WTC11 (cell line): ENCODE results near the gene PRRT1. TPM values are rescaled to one million over a fixed set of nuclear protein-coding genes. Genes with fewer than 3 reads are reported as not detected.

Experiments
- ATAC-seq: fragments of 200-7000 bp; cut with Tn5 transposase; 2 replicates; pipeline ENCODE4 v1.10.0; 2021; ENCODE audit warnings: mild to moderate bottlenecking, moderate library complexity
- CTCF ChIA-PET: fragments of 300-600 bp; sonication (Branson Sonifier 250); formaldehyde crosslinking; loops from one replicate; lab custom pipeline; 2021; ENCODE audit warnings: antibody characterized with exemption; lab: Charles Lee
- POLR2A ChIA-PET: fragments of 350-600 bp; sonication (Branson Sonifier 250); formaldehyde crosslinking; loops from one replicate; lab custom pipeline; 2021; ENCODE audit warnings: antibody characterized with exemption; lab: Charles Lee
- DNase-seq: peaks from one replicate; pipeline ENCODE4 v3.0.0; 2021; ENCODE audit warnings: low spot score
- H3K27ac Mint-ChIP-seq: 2 replicates; pipeline ENCODE4 v1.8.0; 2021; ENCODE audit warnings: mixed read lengths
- H3K27me3 Mint-ChIP-seq: 2 replicates; pipeline ENCODE4 v1.8.0; 2021; ENCODE audit warnings: low read depth, mild to moderate bottlenecking, moderate library complexity, mixed read lengths
- H3K36me3 Mint-ChIP-seq: 2 replicates; pipeline ENCODE4 v1.8.0; 2021; ENCODE audit warnings: mixed read lengths
- H3K4me1 Mint-ChIP-seq: 2 replicates; pipeline ENCODE4 v1.8.0; 2022; ENCODE audit warnings: mixed read lengths
- H3K4me3 Mint-ChIP-seq: 2 replicates; pipeline ENCODE4 v1.8.0; 2021; ENCODE audit warnings: mild to moderate bottlenecking, moderate library complexity, mixed read lengths
- H3K9me3 Mint-ChIP-seq: 2 replicates; pipeline ENCODE4 v1.8.0; 2021; ENCODE audit warnings: mixed read lengths
- CDX4 ChIP-seq: fragments of 250-450 bp; sonication (Bioruptor Pico); IDR thresholded peaks from 2 replicates; pipeline ENCODE4 v1.9.0; 2021; ENCODE audit warnings: moderate library complexity, mild to moderate bottlenecking, inconsistent platforms, borderline replicate concordance
- CREB1 ChIP-seq: sonication (generic); formaldehyde crosslinking; IDR thresholded peaks from 2 replicates; pipeline ENCODE4 v1.8.0; 2023; ENCODE audit warnings: mild to moderate bottlenecking, missing genetic modification reagents
- CREM ChIP-seq: sonication (generic); formaldehyde crosslinking; IDR thresholded peaks from 2 replicates; pipeline ENCODE4 v1.8.1; 2022; ENCODE audit warnings: mild to moderate bottlenecking, missing genetic modification reagents, moderate library complexity
- FOXJ3 ChIP-seq: sonication (generic); formaldehyde crosslinking; IDR thresholded peaks from 2 replicates; pipeline ENCODE4 v1.9.0; 2021; ENCODE audit warnings: missing genetic modification reagents, mild to moderate bottlenecking, borderline replicate concordance
- NFE2L1 ChIP-seq: sonication (generic); formaldehyde crosslinking; IDR thresholded peaks from 2 replicates; pipeline ENCODE4 v1.8.1; 2023; ENCODE audit warnings: missing genetic modification reagents
- NR2C2 ChIP-seq: sonication (generic); formaldehyde crosslinking; IDR thresholded peaks from 2 replicates; pipeline ENCODE4 v1.8.0; 2022; ENCODE audit warnings: mild to moderate bottlenecking, missing genetic modification reagents
- PRRX2 ChIP-seq: fragments of 250-450 bp; sonication (Bioruptor Pico); IDR thresholded peaks from 2 replicates; pipeline ENCODE4 v1.8.0; 2021; ENCODE audit warnings: mild to moderate bottlenecking
- SP1 ChIP-seq: sonication (generic); formaldehyde crosslinking; conservative IDR thresholded peaks from 2 replicates; pipeline ENCODE4 v1.8.1; 2022; ENCODE audit warnings: missing genetic modification reagents
- TEAD1 ChIP-seq: sonication (generic); formaldehyde crosslinking; IDR thresholded peaks from 2 replicates; pipeline ENCODE4 v1.8.0; 2022; ENCODE audit warnings: mild to moderate bottlenecking, missing genetic modification reagents
- ZNF232 ChIP-seq: sonication (generic); formaldehyde crosslinking; IDR thresholded peaks from 2 replicates; pipeline ENCODE4 v1.8.0; 2022; ENCODE audit warnings: mild to moderate bottlenecking, missing genetic modification reagents
- ZNF416 ChIP-seq: fragments of 250-450 bp; sonication (Bioruptor Pico); IDR thresholded peaks from 2 replicates; pipeline ENCODE4 v1.9.0; 2021; ENCODE audit warnings: mild to moderate bottlenecking, inconsistent platforms
- ZNF671 ChIP-seq: fragments of 250-450 bp; sonication (Bioruptor Pico); IDR thresholded peaks from 2 replicates; pipeline ENCODE4 v1.8.0; 2021; ENCODE audit warnings: mild to moderate bottlenecking
- ZSCAN18 ChIP-seq: fragments of 250-450 bp; sonication (Bioruptor Pico); IDR thresholded peaks from 2 replicates; pipeline ENCODE4 v2.1.2; 2022; ENCODE audit warnings: mild to moderate bottlenecking, moderate library complexity
- total RNA-seq: library from RNA; stranded (reverse); gene quantifications from 3 replicates; pipeline ENCODE4 v1.2.3, GENCODE V29; 2021
- TF ChIP-seq, protein P1 (sequence below): fragments of 200-600 bp; IDR thresholded peaks from 2 replicates; pipeline ENCODE4 v1.8.0; 2022; ENCODE audit warnings: antibody characterized with exemption
- TF ChIP-seq, protein P2 (sequence below): sonication (generic); formaldehyde crosslinking; IDR thresholded peaks from 2 replicates; pipeline ENCODE4 v1.8.1; 2023; ENCODE audit warnings: mild to moderate bottlenecking, missing genetic modification reagents
- TF ChIP-seq, protein P3 (sequence below): sonication (generic); formaldehyde crosslinking; IDR thresholded peaks from 2 replicates; pipeline ENCODE4 v1.8.1; 2022; ENCODE audit warnings: low read depth, mild to moderate bottlenecking, moderate library complexity, missing genetic modification reagents, borderline replicate concordance
- TF ChIP-seq, protein P4 (sequence below): sonication (generic); formaldehyde crosslinking; IDR thresholded peaks from 2 replicates; pipeline ENCODE4 v1.8.0; 2022; ENCODE audit warnings: mild to moderate bottlenecking, missing genetic modification reagents

PRRT1 gene
- total RNA-seq, 1 experiment from 2014 or later: 1.6 TPM

GRCh38 chr6:32126880-32127279 is 24.9 kb downstream of the PRRT1 start (continued):
- TF ChIP-seq, protein P1, sequence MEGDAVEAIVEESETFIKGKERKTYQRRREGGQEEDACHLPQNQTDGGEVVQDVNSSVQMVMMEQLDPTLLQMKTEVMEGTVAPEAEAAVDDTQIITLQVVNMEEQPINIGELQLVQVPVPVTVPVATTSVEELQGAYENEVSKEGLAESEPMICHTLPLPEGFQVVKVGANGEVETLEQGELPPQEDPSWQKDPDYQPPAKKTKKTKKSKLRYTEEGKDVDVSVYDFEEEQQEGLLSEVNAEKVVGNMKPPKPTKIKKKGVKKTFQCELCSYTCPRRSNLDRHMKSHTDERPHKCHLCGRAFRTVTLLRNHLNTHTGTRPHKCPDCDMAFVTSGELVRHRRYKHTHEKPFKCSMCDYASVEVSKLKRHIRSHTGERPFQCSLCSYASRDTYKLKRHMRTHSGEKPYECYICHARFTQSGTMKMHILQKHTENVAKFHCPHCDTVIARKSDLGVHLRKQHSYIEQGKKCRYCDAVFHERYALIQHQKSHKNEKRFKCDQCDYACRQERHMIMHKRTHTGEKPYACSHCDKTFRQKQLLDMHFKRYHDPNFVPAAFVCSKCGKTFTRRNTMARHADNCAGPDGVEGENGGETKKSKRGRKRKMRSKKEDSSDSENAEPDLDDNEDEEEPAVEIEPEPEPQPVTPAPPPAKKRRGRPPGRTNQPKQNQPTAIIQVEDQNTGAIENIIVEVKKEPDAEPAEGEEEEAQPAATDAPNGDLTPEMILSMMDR: no peak
- TF ChIP-seq CREM (CRISPR knock-in tag): no peak
- TF ChIP-seq SP1: no peak
- no peak for TF ChIP-seq ZSCAN18 (CRISPR knock-in tag)
- TF ChIP-seq NR2C2 (CRISPR knock-in tag): no peak
- TF ChIP-seq CREB1 (CRISPR knock-in tag): no peak
- no peak for TF ChIP-seq FOXJ3 (CRISPR knock-in tag)

GRCh38 chr6:32123681-32124080 is 28.1 kb downstream of the PRRT1 start:
- TF ChIP-seq ZNF671 (CRISPR knock-in tag): no peak
- no peak for TF ChIP-seq ZSCAN18 (CRISPR knock-in tag)
- TF ChIP-seq NFE2L1: no peak
- no peak for TF ChIP-seq PRRX2 (CRISPR knock-in tag)
- TF ChIP-seq TEAD1 (CRISPR knock-in tag): no peak
- TF ChIP-seq, protein P2, sequence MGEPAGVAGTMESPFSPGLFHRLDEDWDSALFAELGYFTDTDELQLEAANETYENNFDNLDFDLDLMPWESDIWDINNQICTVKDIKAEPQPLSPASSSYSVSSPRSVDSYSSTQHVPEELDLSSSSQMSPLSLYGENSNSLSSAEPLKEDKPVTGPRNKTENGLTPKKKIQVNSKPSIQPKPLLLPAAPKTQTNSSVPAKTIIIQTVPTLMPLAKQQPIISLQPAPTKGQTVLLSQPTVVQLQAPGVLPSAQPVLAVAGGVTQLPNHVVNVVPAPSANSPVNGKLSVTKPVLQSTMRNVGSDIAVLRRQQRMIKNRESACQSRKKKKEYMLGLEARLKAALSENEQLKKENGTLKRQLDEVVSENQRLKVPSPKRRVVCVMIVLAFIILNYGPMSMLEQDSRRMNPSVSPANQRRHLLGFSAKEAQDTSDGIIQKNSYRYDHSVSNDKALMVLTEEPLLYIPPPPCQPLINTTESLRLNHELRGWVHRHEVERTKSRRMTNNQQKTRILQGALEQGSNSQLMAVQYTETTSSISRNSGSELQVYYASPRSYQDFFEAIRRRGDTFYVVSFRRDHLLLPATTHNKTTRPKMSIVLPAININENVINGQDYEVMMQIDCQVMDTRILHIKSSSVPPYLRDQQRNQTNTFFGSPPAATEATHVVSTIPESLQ: no peak
- TF ChIP-seq CDX4 (CRISPR knock-in tag): no peak
- TF ChIP-seq, protein P3, sequence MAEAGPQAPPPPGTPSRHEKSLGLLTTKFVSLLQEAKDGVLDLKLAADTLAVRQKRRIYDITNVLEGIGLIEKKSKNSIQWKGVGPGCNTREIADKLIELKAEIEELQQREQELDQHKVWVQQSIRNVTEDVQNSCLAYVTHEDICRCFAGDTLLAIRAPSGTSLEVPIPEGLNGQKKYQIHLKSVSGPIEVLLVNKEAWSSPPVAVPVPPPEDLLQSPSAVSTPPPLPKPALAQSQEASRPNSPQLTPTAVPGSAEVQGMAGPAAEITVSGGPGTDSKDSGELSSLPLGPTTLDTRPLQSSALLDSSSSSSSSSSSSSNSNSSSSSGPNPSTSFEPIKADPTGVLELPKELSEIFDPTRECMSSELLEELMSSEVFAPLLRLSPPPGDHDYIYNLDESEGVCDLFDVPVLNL (CRISPR knock-in tag): no peak
- TF ChIP-seq ZNF416 (CRISPR knock-in tag): no peak
- no peak for TF ChIP-seq ZNF232 (CRISPR knock-in tag)
- Mint-ChIP-seq H3K9me3 (no peaks in the 10 kb centered on the region), H3K36me3 (peaks cover 37% of the 10 kb centered on the region), H3K4me1 (peaks cover 15% of the 10 kb centered on the region), H3K4me3 (no peak overlapping the region), H3K27ac (no peak overlapping the region), H3K27me3 (no peaks in the 10 kb centered on the region)
- ATAC-seq (no peak), DNase-seq (no peak)
- ChIA-PET CTCF (no interaction called here), POLR2A (no interaction called here)

DNA sequence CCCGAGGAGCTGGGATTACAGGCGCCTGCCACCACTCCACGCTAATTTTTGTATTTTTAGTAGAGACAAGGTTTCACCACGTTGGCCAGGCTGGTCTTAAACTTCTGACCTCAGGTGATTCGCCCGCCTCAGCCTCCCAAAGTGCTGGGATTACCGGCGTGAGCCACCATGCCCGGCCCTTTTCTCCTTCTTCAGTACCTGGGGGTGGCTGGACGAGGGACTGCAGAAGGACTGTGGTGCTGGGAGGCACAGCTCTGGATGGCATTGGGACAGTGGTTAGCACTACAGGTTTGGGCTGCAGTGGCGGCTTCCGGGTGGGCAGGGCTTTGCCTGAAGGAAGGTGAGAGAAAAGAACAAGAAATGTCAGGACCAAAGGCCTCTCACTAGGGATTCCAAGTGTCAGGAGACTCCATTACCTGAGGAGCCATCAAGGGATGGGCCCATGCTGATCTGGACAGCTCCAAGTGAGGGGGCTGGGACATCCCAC is 31.1 kb downstream of the PRRT1 start:
- ATAC-seq (no peak), DNase-seq (no peak)
- ChIA-PET POLR2A (no interaction called here), CTCF (interaction anchor here (4.9 kb wide), 1 partner anchor 45 kb away, joined by 47 read pairs; the partner anchor contains the start of gene EGFL8)
- Mint-ChIP-seq H3K9me3 (no peaks in the 10 kb centered on the region), H3K4me1 (no peaks in the 10 kb centered on the region), H3K36me3 (peaks cover 39% of the 10 kb centered on the region), H3K27me3 (no peaks in the 10 kb centered on the region), H3K4me3 (no peak overlapping the region), H3K27ac (no peak overlapping the region)
- TF ChIP-seq, protein P4, sequence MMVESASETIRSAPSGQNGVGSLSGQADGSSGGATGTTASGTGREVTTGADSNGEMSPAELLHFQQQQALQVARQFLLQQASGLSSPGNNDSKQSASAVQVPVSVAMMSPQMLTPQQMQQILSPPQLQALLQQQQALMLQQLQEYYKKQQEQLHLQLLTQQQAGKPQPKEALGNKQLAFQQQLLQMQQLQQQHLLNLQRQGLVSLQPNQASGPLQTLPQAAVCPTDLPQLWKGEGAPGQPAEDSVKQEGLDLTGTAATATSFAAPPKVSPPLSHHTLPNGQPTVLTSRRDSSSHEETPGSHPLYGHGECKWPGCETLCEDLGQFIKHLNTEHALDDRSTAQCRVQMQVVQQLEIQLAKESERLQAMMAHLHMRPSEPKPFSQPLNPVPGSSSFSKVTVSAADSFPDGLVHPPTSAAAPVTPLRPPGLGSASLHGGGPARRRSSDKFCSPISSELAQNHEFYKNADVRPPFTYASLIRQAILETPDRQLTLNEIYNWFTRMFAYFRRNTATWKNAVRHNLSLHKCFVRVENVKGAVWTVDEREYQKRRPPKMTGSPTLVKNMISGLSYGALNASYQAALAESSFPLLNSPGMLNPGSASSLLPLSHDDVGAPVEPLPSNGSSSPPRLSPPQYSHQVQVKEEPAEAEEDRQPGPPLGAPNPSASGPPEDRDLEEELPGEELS: no peak
- TF ChIP-seq ZNF671 (CRISPR knock-in tag): no peak
- TF ChIP-seq, protein P3 (CRISPR knock-in tag): no peak
